Measurements from ENCODE around the gene LRRC74B. TPM values are rescaled to one million over a fixed set of nuclear protein-coding genes. Genes with fewer than 3 reads are reported as not detected.

The LRRC74B gene
- total RNA-seq, 1 experiment from 2014 or later = not detected

GRCh38 chr22:21098099-21098671, 52.4 kb downstream of the LRRC74B start:
- no peak for DNase-seq (ENCODE audit: extremely low read depth, low read depth)

- DNase-seq (ENCODE audit: extremely low read depth, low read depth) = no peak
Observed at GRCh38 chr22:21099578-21099977, 53.8 kb downstream of the LRRC74B start.

GRCh38 chr22:21100149-21101032, 54.6 kb downstream of the LRRC74B start:
- no peak for DNase-seq (ENCODE audit: extremely low read depth, low read depth)

- DNase-seq (ENCODE audit: extremely low read depth, low read depth) = no peak
Observed at GRCh38 chr22:21101877-21102638, 56.3 kb downstream of the LRRC74B start.

GRCh38 chr22:21102659-21103267, 57.0 kb downstream of the LRRC74B start:
- peak; percentile 76 for DNase-seq (ENCODE audit: extremely low read depth, low read depth)

- no peak for DNase-seq (ENCODE audit: extremely low read depth, low read depth)
Observed at GRCh38 chr22:21103633-21104032, 57.9 kb downstream of the LRRC74B start.

- DNase-seq (ENCODE audit: extremely low read depth, low read depth) = no peak
Observed at GRCh38 chr22:21104126-21104691, 58.5 kb downstream of the LRRC74B start.

GRCh38 chr22:21105294-21105693, 59.5 kb downstream of the LRRC74B start:
- DNase-seq (ENCODE audit: extremely low read depth, low read depth) = no peak

GRCh38 chr22:21106000-21106399, 60.3 kb downstream of the LRRC74B start:
- no peak for DNase-seq (ENCODE audit: extremely low read depth, low read depth)

- DNase-seq (ENCODE audit: extremely low read depth, low read depth) = peak; percentile 60
Observed at GRCh38 chr22:21108379-21109115, 62.8 kb downstream of the LRRC74B start.

Small RNAs within 50 kb of the gene (small RNA-seq; reads per million reads assigned to genes)
- gene MIR649 = 0 reads per million in 2 experiments

Other genes starting within 250 kb of the LRRC74B start
- gene PI4KA, start 187.1 kb upstream of the LRRC74B start, total RNA-seq (2014; rRNA removed; shearing (Covaris generic)) = 17.3 and 24.6 TPM in 2 replicates
- 9.0 and 11.2 TPM in 2 replicates for gene SNAP29, start 186.9 kb upstream of the LRRC74B start, total RNA-seq (2014; rRNA removed; shearing (Covaris generic))
- 37.8 and 39.5 TPM in 2 replicates for gene CRKL, start 128.5 kb upstream of the LRRC74B start, total RNA-seq (2014; rRNA removed; shearing (Covaris generic))
- gene AIFM3, start 78.7 kb upstream of the LRRC74B start, total RNA-seq (2014; rRNA removed; shearing (Covaris generic)) = 0.98 and 1.4 TPM in 2 replicates
- gene LZTR1, start 63.6 kb upstream of the LRRC74B start, total RNA-seq (2014; rRNA removed; shearing (Covaris generic)) = 20.1 and 24.1 TPM in 2 replicates
- gene THAP7, start 43.8 kb upstream of the LRRC74B start, total RNA-seq (2014; rRNA removed; shearing (Covaris generic)) = 21.3 and 28.0 TPM in 2 replicates
- gene P2RX6, start 30.8 kb upstream of the LRRC74B start, total RNA-seq (2014; rRNA removed; shearing (Covaris generic)) = 5.2 and 6.9 TPM in 2 replicates
- not detected in 2 replicates for gene SLC7A4, start 13.4 kb upstream of the LRRC74B start, total RNA-seq (2014; rRNA removed; shearing (Covaris generic))

Data from NCI-H460 (cell line).